Fibroblast of lung (primary cell): ENCODE data around the gene MAOA. TPM values are rescaled to one million over a fixed set of nuclear protein-coding genes. Genes with fewer than 3 reads are reported as not detected.
A peak's percentile ranks its signal among the peaks of the same experiment; 100 is the strongest.

Experiments
- DNase-seq, 2 donors: peaks; one replicate each; pipeline versions ENCODE4 v3.0.0 to v3.0.0-alpha.2; 2010; ENCODE audit warnings: low read depth in 2 of 2
- H2AFZ ChIP-seq: 2 replicates; pipeline ENCODE4 v1.5.1; 2012; ENCODE audit warnings: low read length, control low read depth, inconsistent platforms
- H3K27ac ChIP-seq: 2 replicates; pipeline ENCODE4 v1.5.1; 2011; ENCODE audit warnings: low read length, control low read depth; ENCODE audit not compliant: insufficient read depth
- H3K27me3 ChIP-seq: 2 replicates; pipeline ENCODE4 v1.5.1; 2011; ENCODE audit warnings: mild to moderate bottlenecking, low read length; ENCODE audit not compliant: control insufficient read depth, insufficient read depth
- H3K36me3 ChIP-seq: 2 replicates; pipeline ENCODE4 v1.5.1; 2011; ENCODE audit warnings: low read length; ENCODE audit not compliant: control insufficient read depth, insufficient read depth
- H3K4me1 ChIP-seq: 2 replicates; pipeline ENCODE4 v1.5.1; 2011; ENCODE audit warnings: low read length; ENCODE audit not compliant: control insufficient read depth, insufficient read depth; ENCODE audit errors: extremely low read depth
- H3K4me2 ChIP-seq: 2 replicates; pipeline ENCODE4 v1.5.1; 2011; ENCODE audit warnings: low read length, control low read depth; ENCODE audit not compliant: insufficient read depth; ENCODE audit errors: extremely low read depth
- H3K4me3 ChIP-seq, 4 experiments: fragments of 200-600 bp in 1 of 4; sonication (generic) in 1 of 4; replicated peaks in 1 of 4; 2 replicates each; pipeline ENCODE4 v1.5.1; 2011 to 2016; ENCODE audit warnings: low read length in 4 of 4, low read depth in 3 of 4, mild to moderate bottlenecking in 3 of 4, control low read depth in 2 of 4, inconsistent platforms in 1 of 4, mixed read lengths in 1 of 4; ENCODE audit not compliant: insufficient read depth in 1 of 4; ENCODE audit errors: control extremely low read depth in 1 of 4
- H3K79me2 ChIP-seq: 2 replicates; pipeline ENCODE4 v1.5.1; 2012; ENCODE audit warnings: mild to moderate bottlenecking, low read length, inconsistent platforms; ENCODE audit not compliant: control insufficient read depth, insufficient read depth
- H3K9ac ChIP-seq: 2 replicates; pipeline ENCODE4 v1.5.1; 2011; ENCODE audit warnings: mild to moderate bottlenecking, low read length, control low read depth; ENCODE audit not compliant: insufficient read depth
- H3K9me3 ChIP-seq: 2 replicates; pipeline ENCODE4 v1.5.1; 2012; ENCODE audit warnings: low read depth, low read length; ENCODE audit not compliant: control insufficient read depth, insufficient read depth
- H4K20me1 ChIP-seq: 2 replicates; pipeline ENCODE4 v1.5.1; 2011; ENCODE audit warnings: low read length; ENCODE audit not compliant: control insufficient read depth, insufficient read depth; ENCODE audit errors: extremely low read depth
- EZH2 ChIP-seq: IDR thresholded peaks from 2 replicates; pipeline ENCODE4 v1.5.1; 2012; ENCODE audit warnings: low read length, control low read depth, mild to moderate bottlenecking; ENCODE audit errors: missing control alignments
- polyA plus RNA-seq, 2 donors: library from polyadenylated mRNA; depleted of rRNA in 1 of 2; stranded (reverse) in 1 of 2; unstranded in 1 of 2; fragments of >200 nt; gene quantifications; 2 replicates each; pipeline ENCODE4 v1.2.1, GENCODE V29; 2011 to 2012; ENCODE audit warnings: missing spikeins in 1 of 2
- total RNA-seq: library from RNA; depleted of rRNA; stranded (reverse); fragments of >200 nt; gene quantifications from 2 replicates; pipeline ENCODE4 v1.2.1, GENCODE V29; 2014
- TF ChIP-seq, protein P1 (sequence below), 2 donors: IDR thresholded peaks in 1 of 2; conservative IDR thresholded peaks in 1 of 2; 1 replicate in 1 of 2; 2 replicates in 1 of 2; pipeline ENCODE4 v1.5.1; 2011 to 2012; ENCODE audit warnings: low read length in 2 of 2, control low read depth in 1 of 2, inconsistent platforms in 1 of 2, low read depth in 1 of 2, mild to moderate bottlenecking in 1 of 2

MAOA gene
- total and polyA plus RNA-seq, 2 donors (not counting 1 experiment from before 2014, with no cell fraction given) = 12.8 to 27.6 TPM

DNA sequence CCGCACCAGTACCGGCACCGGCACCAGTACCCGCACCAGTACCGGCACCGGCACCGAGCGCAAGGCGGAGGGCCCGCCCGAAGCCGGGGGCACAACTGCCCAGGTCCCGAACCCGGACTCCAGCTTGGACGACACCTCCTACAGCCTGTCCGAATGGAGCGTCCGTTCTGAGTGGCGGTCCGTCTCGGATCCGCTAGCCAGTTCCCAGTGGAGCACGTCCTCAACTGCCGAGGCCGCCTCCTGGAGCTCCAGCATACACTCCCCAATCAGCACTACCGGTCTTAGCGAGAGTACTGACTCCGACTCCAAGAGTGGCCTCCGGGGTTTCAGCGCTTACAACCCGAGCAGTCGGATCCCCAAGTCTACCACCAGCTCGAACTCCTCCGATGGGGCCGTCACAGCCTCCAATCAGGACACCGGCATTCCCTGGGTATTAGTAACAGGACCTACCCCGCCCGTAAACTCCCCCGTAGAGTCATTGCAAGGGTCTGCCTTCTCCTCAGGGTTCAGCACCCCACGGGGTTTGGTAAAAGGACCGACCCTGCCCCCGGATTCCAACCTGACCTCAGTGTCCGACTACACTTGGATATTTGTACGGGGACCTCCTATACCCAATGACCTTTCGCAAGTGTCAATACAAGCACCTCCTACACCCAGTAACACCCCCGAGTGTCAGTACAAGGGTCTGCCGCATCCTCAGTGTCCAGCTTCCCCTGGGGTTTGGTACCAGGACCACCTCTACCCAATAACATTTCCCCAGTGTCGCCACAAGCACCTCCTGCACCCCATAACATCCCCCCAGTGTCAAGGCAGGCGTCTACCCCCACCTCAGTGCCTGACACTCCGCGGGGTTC, 721 bp upstream of the MAOA start:
- Histone ChIP-seq H3K9me3 (no peaks in the 10 kb centered on the region), H3K4me3 (peak overlapping the region; percentile 45 to 95 (median 58)), H2AFZ (peak overlapping the region; percentile 67), H3K4me2 (peak overlapping the region; percentile 80), H3K9ac (peak overlapping the region; percentile 38), H3K27ac (peak overlapping the region; percentile 96), H3K27me3 (no peaks in the 10 kb centered on the region), H4K20me1 (no peaks in the 10 kb centered on the region), H3K79me2 (no peaks in the 10 kb centered on the region), H3K36me3 (no peaks in the 10 kb centered on the region), H3K4me1 (no peaks in the 10 kb centered on the region)
- no peak for TF ChIP-seq EZH2
- TF ChIP-seq, protein P1, sequence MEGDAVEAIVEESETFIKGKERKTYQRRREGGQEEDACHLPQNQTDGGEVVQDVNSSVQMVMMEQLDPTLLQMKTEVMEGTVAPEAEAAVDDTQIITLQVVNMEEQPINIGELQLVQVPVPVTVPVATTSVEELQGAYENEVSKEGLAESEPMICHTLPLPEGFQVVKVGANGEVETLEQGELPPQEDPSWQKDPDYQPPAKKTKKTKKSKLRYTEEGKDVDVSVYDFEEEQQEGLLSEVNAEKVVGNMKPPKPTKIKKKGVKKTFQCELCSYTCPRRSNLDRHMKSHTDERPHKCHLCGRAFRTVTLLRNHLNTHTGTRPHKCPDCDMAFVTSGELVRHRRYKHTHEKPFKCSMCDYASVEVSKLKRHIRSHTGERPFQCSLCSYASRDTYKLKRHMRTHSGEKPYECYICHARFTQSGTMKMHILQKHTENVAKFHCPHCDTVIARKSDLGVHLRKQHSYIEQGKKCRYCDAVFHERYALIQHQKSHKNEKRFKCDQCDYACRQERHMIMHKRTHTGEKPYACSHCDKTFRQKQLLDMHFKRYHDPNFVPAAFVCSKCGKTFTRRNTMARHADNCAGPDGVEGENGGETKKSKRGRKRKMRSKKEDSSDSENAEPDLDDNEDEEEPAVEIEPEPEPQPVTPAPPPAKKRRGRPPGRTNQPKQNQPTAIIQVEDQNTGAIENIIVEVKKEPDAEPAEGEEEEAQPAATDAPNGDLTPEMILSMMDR (conservative IDR thresholded peaks at IDR 0.05 in 1 of 2, IDR thresholded peaks at IDR 0.05 in 1 of 2; ENCODE audit: low read depth in 1 of 2, low read length in 2 of 2) = no peak
- DNase-seq = peak; percentile 32 to 41

DNA sequence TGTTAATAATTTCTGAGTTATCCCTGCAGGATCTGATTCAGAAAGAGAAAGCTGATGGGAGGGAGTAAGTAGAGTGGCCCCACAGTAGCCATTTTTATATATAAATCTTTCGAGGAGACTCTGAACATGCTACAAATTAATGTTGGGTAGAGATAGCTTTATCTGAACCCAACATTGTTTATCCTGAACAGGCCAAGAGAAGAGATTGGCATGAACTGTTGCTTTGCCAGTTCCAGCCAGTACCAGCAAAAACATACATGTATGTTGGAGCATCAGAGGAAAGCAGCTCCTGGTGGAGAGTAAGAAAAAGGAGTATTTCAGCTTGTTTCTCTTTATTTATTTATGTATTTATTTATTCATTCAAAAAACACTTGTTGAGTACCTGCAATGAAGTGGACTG, 1.6 kb downstream of the MAOA start:
- no peak overlapping the region for H3K27ac ChIP-seq
- H4K20me1 ChIP-seq = no peaks in the 10 kb centered on the region
- no peaks in the 10 kb centered on the region for H3K79me2 ChIP-seq
- no peaks in the 10 kb centered on the region for H3K27me3 ChIP-seq
- H2AFZ ChIP-seq = no peak overlapping the region
- no peaks in the 10 kb centered on the region for H3K36me3 ChIP-seq
- TF ChIP-seq EZH2 = no peak
- TF ChIP-seq, protein P1 (conservative IDR thresholded peaks at IDR 0.05 in 1 of 2, IDR thresholded peaks at IDR 0.05 in 1 of 2; ENCODE audit: low read depth in 1 of 2, low read length in 2 of 2) = no peak
- peak overlapping the region in 1 of 4 experiments; percentile 95 for H3K4me3 ChIP-seq
- H3K9ac ChIP-seq = no peak overlapping the region
- no peak for DNase-seq
- H3K4me1 ChIP-seq = no peaks in the 10 kb centered on the region
- no peak overlapping the region for H3K4me2 ChIP-seq
- H3K9me3 ChIP-seq = no peaks in the 10 kb centered on the region

DNA sequence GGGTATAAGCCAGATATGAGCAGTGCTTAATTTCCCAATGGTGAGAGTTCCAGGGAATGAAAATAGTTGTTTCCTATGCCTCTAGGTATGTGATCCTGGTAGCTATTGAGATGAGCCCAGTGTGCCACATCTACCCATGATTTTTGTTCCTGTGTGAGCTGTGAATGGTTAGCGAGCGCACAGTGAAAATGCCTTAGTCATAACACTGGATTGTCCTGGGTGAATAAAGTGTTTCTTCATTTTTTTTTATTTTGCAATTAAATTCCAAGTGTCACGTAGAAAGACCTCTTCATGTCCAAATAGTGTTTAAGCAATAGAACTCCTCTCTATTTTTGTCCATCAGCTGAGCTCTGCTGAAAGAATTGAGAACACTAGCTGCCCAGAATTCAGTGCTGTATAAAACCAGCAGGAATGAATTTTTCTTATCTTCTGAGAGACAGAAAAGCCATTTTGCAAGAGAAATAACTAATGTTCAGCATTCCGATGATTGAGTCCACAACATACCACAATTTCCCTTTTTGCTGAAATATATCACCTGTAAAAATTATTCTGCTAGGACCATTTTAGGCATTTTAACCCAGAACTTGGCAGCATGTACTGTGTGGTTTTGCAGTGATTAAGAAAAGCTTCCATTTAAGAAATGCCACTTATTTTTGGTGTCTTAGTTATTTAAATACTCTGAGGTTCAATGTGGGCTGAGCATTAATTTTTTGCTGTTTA, 5.6 kb downstream of the MAOA start:
- Histone ChIP-seq H3K9ac (no peak overlapping the region), H3K9me3 (no peaks in the 10 kb centered on the region), H3K79me2 (no peaks in the 10 kb centered on the region), H3K27me3 (no peaks in the 10 kb centered on the region), H3K4me1 (no peaks in the 10 kb centered on the region), H3K4me2 (no peak overlapping the region), H3K27ac (no peak overlapping the region), H2AFZ (no peak overlapping the region), H3K4me3 (peak overlapping the region in 1 of 4 experiments; percentile 39), H4K20me1 (no peaks in the 10 kb centered on the region), H3K36me3 (no peaks in the 10 kb centered on the region)
- peak; percentile 36 to 63 for DNase-seq
- TF ChIP-seq, protein P1 (conservative IDR thresholded peaks at IDR 0.05 in 1 of 2, IDR thresholded peaks at IDR 0.05 in 1 of 2; ENCODE audit: low read depth in 1 of 2, low read length in 2 of 2) = no peak
- TF ChIP-seq EZH2 = no peak
